GM12878 (cell line): Measurements from ENCODE around the gene CATSPERD. TPM values are rescaled to one million over a fixed set of nuclear protein-coding genes. Genes with fewer than 3 reads are reported as not detected.

Experiments used
- ATAC-seq: fragments of 200-7000 bp; cut with Tn5 transposase; 3 replicates; pipeline ENCODE4 v1.9.1; 2020; ENCODE audit warnings: mild to moderate bottlenecking, moderate library complexity
- BruUV-seq: library from RNA; stranded (reverse); fragments of 400-500 nt; replicated peaks from 2 replicates; lab custom pipeline; 2021; lab: Mats Ljungman, UMichigan
- CTCF ChIA-PET: fragments of 300-600 bp; sonication (Branson Sonifier 250); formaldehyde crosslinking; extraction: SDS; loops from one replicate; lab custom pipeline; 2021; ENCODE audit warnings: inconsistent platforms; lab: Yijun Ruan, JAX
- POLR2A ChIA-PET: fragments of 350-600 bp; formaldehyde crosslinking; extraction: SDS; loops from one replicate; lab custom pipeline; 2021; ENCODE audit warnings: inconsistent platforms; lab: Charles Lee
- RAD21 ChIA-PET: fragments of 300-600 bp; sonication (Branson Sonifier 250); formaldehyde crosslinking; loops from one replicate; lab custom pipeline; 2023; ENCODE audit warnings: antibody characterized with exemption; ENCODE audit not compliant: unreplicated experiment; lab: Charles Lee
- SMC1A ChIA-PET: fragments of 300-600 bp; sonication (Branson Sonifier 250); formaldehyde crosslinking; loops from one replicate; lab custom pipeline; 2023; ENCODE audit not compliant: unreplicated experiment, uncharacterized antibody; lab: Charles Lee
- DNase-seq: peaks from one replicate; pipeline ENCODE4 v3.0.0-alpha.2; 2011; ENCODE audit warnings: low read depth, low spot score
- FAIRE-seq: peaks from 3 replicates; lab custom pipeline; 2011; peaks lifted over from hg19 to GRCh38; lab: Jason Lieb, UNC
- H2AFZ ChIP-seq: 2 replicates; pipeline ENCODE4 v1.6.0; 2011; ENCODE audit warnings: low read depth, low read length, control low read depth; ENCODE audit not compliant: control insufficient read depth
- H3K27ac ChIP-seq: 2 replicates; pipeline ENCODE4 v1.5.1; 2011; ENCODE audit warnings: control low read depth; ENCODE audit not compliant: control insufficient read depth, insufficient read depth
- H3K27me3 ChIP-seq, 2 experiments: replicated peaks in 1 of 2; 2 replicates each; pipeline versions ENCODE4 v1.6.0 to v1.6.1; 2011; ENCODE audit warnings: low read length in 1 of 2; ENCODE audit not compliant: control insufficient read depth in 2 of 2, insufficient read depth in 2 of 2
- H3K36me3 ChIP-seq, 2 experiments: 2 replicates each; pipeline ENCODE4 v1.5.1; 2011; ENCODE audit warnings: low read length in 1 of 2; ENCODE audit not compliant: control insufficient read depth in 2 of 2, insufficient read depth in 2 of 2
- H3K4me1 ChIP-seq: 2 replicates; pipeline ENCODE4 v1.6.1; 2011; ENCODE audit warnings: mild to moderate bottlenecking, low read length, moderate library complexity, mixed read lengths; ENCODE audit not compliant: control insufficient read depth, insufficient read depth
- H3K4me2 ChIP-seq: 2 replicates; pipeline ENCODE4 v1.6.0; 2011; ENCODE audit warnings: control low read depth; ENCODE audit not compliant: control insufficient read depth, insufficient read depth
- H3K4me3 ChIP-seq: fragments of 200-600 bp; sonication (generic); 2 replicates; pipeline ENCODE4 v1.5.1; 2016
- H3K79me2 ChIP-seq: 2 replicates; pipeline ENCODE4 v1.6.0; 2011; ENCODE audit warnings: low read length; ENCODE audit not compliant: control insufficient read depth, insufficient read depth
- H3K9ac ChIP-seq: 2 replicates; pipeline ENCODE4 v1.8.0; 2011; ENCODE audit warnings: low read length, control low read depth, mixed read lengths; ENCODE audit not compliant: control insufficient read depth, insufficient read depth
- H3K9me3 ChIP-seq: replicated peaks from 3 replicates; pipeline ENCODE4 v1.5.1; 2011; ENCODE audit warnings: mild to moderate bottlenecking, low read length; ENCODE audit not compliant: control insufficient read depth, insufficient read depth
- H4K20me1 ChIP-seq: 2 replicates; pipeline ENCODE4 v1.6.0; 2011; ENCODE audit not compliant: control insufficient read depth, insufficient read depth
- BACH1 ChIP-seq: fragments of 450-650 bp; IDR thresholded peaks from 2 replicates; pipeline ENCODE4 v1.6.1; 2017; ENCODE audit warnings: mild to moderate bottlenecking, borderline replicate concordance
- IRF4 ChIP-seq: IDR thresholded peaks from 2 replicates; pipeline ENCODE4 v1.6.1; 2011; ENCODE audit warnings: low read depth, low read length
- JUND ChIP-seq: IDR thresholded peaks from 2 replicates; pipeline ENCODE4 v1.6.1; 2012; ENCODE audit warnings: low read depth, mild to moderate bottlenecking, low read length, improper control_type of control experiment, moderate library complexity
- KAT2A ChIP-seq: conservative IDR thresholded peaks from 2 replicates; pipeline ENCODE4 v1.6.1; 2011; ENCODE audit warnings: low read depth, low read length; ENCODE audit not compliant: control insufficient read depth
- LARP7 ChIP-seq: fragments of 450-650 bp; IDR thresholded peaks from 2 replicates; pipeline ENCODE4 v1.6.1; 2017; ENCODE audit warnings: mild to moderate bottlenecking
- POLR2A ChIP-seq: IDR thresholded peaks from 2 replicates; pipeline ENCODE4 v1.6.1; 2011; ENCODE audit warnings: low read depth, mild to moderate bottlenecking, low read length
- SMAD1 ChIP-seq: fragments of 450-650 bp; IDR thresholded peaks from 2 replicates; pipeline ENCODE4 v1.6.1; 2018; ENCODE audit warnings: mild to moderate bottlenecking, low read depth; ENCODE audit not compliant: partially characterized antibody
- SPI1 ChIP-seq: IDR thresholded peaks from 2 replicates; pipeline ENCODE4 v1.6.1; 2011; ENCODE audit warnings: low read depth, mild to moderate bottlenecking, low read length, moderate library complexity, borderline replicate concordance; ENCODE audit not compliant: insufficient read depth
- TBL1XR1 ChIP-seq: IDR thresholded peaks from 2 replicates; pipeline ENCODE4 v1.6.1; 2012; ENCODE audit warnings: low read depth, low read length, improper control_type of control experiment
- YBX1 ChIP-seq: fragments of 450-650 bp; IDR thresholded peaks from 2 replicates; pipeline ENCODE4 v1.6.1; 2016; ENCODE audit warnings: antibody characterized with exemption
- ZBED1 ChIP-seq: IDR thresholded peaks from 2 replicates; pipeline ENCODE4 v1.6.1; 2016; ENCODE audit warnings: borderline replicate concordance
- ZZZ3 ChIP-seq: IDR thresholded peaks from 2 replicates; pipeline ENCODE4 v1.6.1; 2011; ENCODE audit warnings: low read depth; ENCODE audit not compliant: control insufficient read depth, insufficient read length
- WGBS: methylation state at CpG from one replicate; pipeline ENCODE4 v1.1.6; 2016; ENCODE audit warnings: low lambda C conversion rate; ENCODE audit not compliant: insufficient replicate concordance, insufficient coverage; ENCODE audit errors: missing lambda C conversion rate; 5-methylcytosine and 5-hydroxymethylcytosine counted together
- in situ Hi-C: fragments of 300-500 bp; cut with MboI; formaldehyde crosslinking; loops from 9 replicates; pipeline ENCODE4 v1.14.3; 2018; ENCODE audit warnings: mixed read lengths
- intact Hi-C: fragments of 100-400 bp; cut with micrococcal nuclease; formaldehyde crosslinking; loops from one replicate; pipeline ENCODE4 v1.14.2; 2022; ENCODE audit not compliant: unreplicated experiment
- polyA plus RNA-seq, 11 experiments: library from polyadenylated mRNA; depleted of rRNA in 4 of 11; unstranded in 6 of 11; stranded (reverse) in 5 of 11; fragments of >200 nt; fragmentation: Nextera tagmentation in 4 of 11; fragmentation: Illumina TruSeq in 1 of 11; extraction: Ambion mirVana in 4 of 11; extraction: Trizol in 1 of 11; gene quantifications; 1 replicate in 1 of 11; 2 replicates in 10 of 11; pipeline versions ENCODE4 v1.2.1 to v1.2.3, GENCODE V29; 2011 to 2016; ENCODE audit warnings: inconsistent platforms in 2 of 11, missing spikeins in 2 of 11, low read depth in 1 of 11
- total RNA-seq, 4 experiments: library from RNA; depleted of rRNA in 3 of 4; stranded (reverse); fragments of >200 nt in 3 of 4; fragmentation: Illumina TruSeq in 1 of 4; extraction: Trizol in 1 of 4; gene quantifications; 2 replicates each; pipeline versions ENCODE4 v1.2.1 to v1.2.3, GENCODE V29; 2013 to 2021
- TF ChIP-seq, protein P1 (sequence below): fragments of 450-650 bp; IDR thresholded peaks from 2 replicates; pipeline ENCODE4 v1.6.1; 2017; ENCODE audit warnings: mild to moderate bottlenecking
- TF ChIP-seq, protein P2 (sequence below): IDR thresholded peaks from 2 replicates; pipeline ENCODE4 v1.6.1; 2011; ENCODE audit warnings: borderline replicate concordance, low read depth, mild to moderate bottlenecking, moderate library complexity, low read length; ENCODE audit not compliant: insufficient read depth, poor library complexity, severe bottlenecking
- TF ChIP-seq, protein P3 (sequence below): fragments of 450-650 bp; IDR thresholded peaks from 2 replicates; pipeline ENCODE4 v1.6.1; 2018; ENCODE audit warnings: mild to moderate bottlenecking, low read depth, moderate library complexity; ENCODE audit not compliant: partially characterized antibody

CATSPERD gene
- total and polyA plus RNA-seq, 10 of the 15 experiments (the other 5 are each of a cell fraction or from before 2014, with no cell fraction given): 0.02 to 0.38 (median 0.11) TPM; not detected in 5

DNA sequence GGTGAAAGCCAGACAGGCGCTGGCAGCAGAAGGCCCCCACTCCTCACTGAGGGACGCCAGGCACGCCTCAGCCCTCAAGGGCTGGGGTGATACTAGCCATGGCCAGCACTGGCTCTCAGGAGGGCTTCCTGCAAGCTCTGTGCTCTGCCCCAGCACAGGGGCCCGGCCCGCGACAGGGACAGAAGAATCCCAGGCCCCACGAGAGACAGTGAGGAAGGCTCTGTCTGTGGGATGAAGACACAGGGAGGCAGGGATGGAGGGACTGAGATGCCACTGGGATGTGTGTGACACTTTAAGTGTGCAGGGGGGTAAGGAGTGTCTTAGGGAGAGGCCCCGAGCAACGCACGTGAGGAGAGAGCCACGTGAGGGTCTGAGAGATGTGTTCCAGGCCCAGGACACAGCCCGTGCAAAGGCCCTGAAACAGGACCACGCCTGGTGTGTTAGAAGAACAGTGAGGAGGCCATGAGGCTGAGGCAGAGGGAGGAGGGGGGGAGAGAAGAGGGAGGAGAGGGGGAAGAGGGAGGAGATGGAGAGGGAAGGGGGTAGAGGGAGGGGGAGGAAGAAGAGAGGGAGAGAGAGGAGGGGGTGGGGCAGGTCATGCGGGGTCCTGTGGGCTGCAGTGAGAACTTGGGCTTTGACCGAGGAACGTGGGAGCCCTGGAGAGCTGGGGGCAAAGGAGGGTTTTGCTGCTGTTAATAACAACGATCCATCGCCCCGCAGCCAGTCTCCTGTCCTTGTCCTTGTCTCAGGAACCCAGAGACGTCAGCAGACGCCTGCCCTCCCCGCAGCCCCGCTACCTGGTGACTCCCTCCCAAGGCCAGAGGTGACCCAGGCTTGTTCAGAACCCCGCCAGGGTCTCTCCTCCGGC, 23.2 kb upstream of the CATSPERD start:
- no peaks in the 10 kb centered on the region for H3K9me3 ChIP-seq
- H3K4me2 ChIP-seq: no peak overlapping the region
- no peak for DNase-seq
- peaks cover 10% of the 10 kb centered on the region for H3K4me1 ChIP-seq
- FAIRE-seq: no peak
- no peaks in the 10 kb centered on the region for H3K27me3 ChIP-seq
- no peak overlapping the region for H2AFZ ChIP-seq
- H3K79me2 ChIP-seq: peaks cover 24% of the 10 kb centered on the region
- no peak overlapping the region for H3K27ac ChIP-seq
- no peaks in the 10 kb centered on the region; the same call in 1 of the 2 replicates for H4K20me1 ChIP-seq
- in situ Hi-C loops: no loop called here
- SMC1A ChIA-PET: no interaction called here
- ATAC-seq: no peak
- intact Hi-C loops: no loop called here
- no peak overlapping the region for H3K9ac ChIP-seq
- CTCF ChIA-PET: interaction anchor here (3.4 kb wide), 1 partner anchor 8 kb away, joined by 18 read pairs; the partner anchor contains the start of gene RPL36
- no peak overlapping the region for H3K4me3 ChIP-seq
- RAD21 ChIA-PET: no interaction called here
- 76% methylated on average over 22 of the region's 25 CpGs for WGBS
- BruUV-seq: no TSS peak
- peaks cover 17 to 59% of the 10 kb centered on the region in 2 experiments for H3K36me3 ChIP-seq
- POLR2A ChIA-PET: interaction anchor here (0.6 kb wide), 1 partner anchor 452 kb away, joined by 4 read pairs; no protein-coding TSS in a partner anchor
- TF ChIP-seq LARP7: no peak
- TF ChIP-seq SPI1: no peak
- no peak for TF ChIP-seq SMAD1
- no peak for TF ChIP-seq JUND
- no peak for TF ChIP-seq KAT2A
- TF ChIP-seq, protein P1, sequence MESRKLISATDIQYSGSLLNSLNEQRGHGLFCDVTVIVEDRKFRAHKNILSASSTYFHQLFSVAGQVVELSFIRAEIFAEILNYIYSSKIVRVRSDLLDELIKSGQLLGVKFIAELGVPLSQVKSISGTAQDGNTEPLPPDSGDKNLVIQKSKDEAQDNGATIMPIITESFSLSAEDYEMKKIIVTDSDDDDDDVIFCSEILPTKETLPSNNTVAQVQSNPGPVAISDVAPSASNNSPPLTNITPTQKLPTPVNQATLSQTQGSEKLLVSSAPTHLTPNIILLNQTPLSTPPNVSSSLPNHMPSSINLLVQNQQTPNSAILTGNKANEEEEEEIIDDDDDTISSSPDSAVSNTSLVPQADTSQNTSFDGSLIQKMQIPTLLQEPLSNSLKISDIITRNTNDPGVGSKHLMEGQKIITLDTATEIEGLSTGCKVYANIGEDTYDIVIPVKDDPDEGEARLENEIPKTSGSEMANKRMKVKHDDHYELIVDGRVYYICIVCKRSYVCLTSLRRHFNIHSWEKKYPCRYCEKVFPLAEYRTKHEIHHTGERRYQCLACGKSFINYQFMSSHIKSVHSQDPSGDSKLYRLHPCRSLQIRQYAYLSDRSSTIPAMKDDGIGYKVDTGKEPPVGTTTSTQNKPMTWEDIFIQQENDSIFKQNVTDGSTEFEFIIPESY: no peak
- no peak for TF ChIP-seq ZZZ3
- no peak for TF ChIP-seq TBL1XR1
- TF ChIP-seq ZBED1: no peak
- TF ChIP-seq, protein P2, sequence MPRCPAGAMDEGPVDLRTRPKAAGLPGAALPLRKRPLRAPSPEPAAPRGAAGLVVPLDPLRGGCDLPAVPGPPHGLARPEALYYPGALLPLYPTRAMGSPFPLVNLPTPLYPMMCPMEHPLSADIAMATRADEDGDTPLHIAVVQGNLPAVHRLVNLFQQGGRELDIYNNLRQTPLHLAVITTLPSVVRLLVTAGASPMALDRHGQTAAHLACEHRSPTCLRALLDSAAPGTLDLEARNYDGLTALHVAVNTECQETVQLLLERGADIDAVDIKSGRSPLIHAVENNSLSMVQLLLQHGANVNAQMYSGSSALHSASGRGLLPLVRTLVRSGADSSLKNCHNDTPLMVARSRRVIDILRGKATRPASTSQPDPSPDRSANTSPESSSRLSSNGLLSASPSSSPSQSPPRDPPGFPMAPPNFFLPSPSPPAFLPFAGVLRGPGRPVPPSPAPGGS: peak; percentile 66
- TF ChIP-seq, protein P3, sequence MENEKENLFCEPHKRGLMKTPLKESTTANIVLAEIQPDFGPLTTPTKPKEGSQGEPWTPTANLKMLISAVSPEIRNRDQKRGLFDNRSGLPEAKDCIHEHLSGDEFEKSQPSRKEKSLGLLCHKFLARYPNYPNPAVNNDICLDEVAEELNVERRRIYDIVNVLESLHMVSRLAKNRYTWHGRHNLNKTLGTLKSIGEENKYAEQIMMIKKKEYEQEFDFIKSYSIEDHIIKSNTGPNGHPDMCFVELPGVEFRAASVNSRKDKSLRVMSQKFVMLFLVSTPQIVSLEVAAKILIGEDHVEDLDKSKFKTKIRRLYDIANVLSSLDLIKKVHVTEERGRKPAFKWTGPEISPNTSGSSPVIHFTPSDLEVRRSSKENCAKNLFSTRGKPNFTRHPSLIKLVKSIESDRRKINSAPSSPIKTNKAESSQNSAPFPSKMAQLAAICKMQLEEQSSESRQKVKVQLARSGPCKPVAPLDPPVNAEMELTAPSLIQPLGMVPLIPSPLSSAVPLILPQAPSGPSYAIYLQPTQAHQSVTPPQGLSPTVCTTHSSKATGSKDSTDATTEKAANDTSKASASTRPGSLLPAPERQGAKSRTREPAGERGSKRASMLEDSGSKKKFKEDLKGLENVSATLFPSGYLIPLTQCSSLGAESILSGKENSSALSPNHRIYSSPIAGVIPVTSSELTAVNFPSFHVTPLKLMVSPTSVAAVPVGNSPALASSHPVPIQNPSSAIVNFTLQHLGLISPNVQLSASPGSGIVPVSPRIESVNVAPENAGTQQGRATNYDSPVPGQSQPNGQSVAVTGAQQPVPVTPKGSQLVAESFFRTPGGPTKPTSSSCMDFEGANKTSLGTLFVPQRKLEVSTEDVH: no peak
- no peak for TF ChIP-seq YBX1
- TF ChIP-seq IRF4: no peak
- no peak for TF ChIP-seq BACH1
- peak; percentile 43 for TF ChIP-seq POLR2A
